Tibial artery (tissue), 4 donors: ENCODE data around the gene ID3.

Experiments used
- DNase-seq, 2 donors: peaks; one replicate each; pipeline ENCODE4 v3.0.0-alpha.2; 2019
- H3K27ac ChIP-seq, 2 donors: fragments of 200-600 bp; sonication (generic) in 1 of 2; 1 replicate in 1 of 2; 2 replicates in 1 of 2; pipeline ENCODE4 v1.5.1; 2018 to 2019; ENCODE audit warnings: mild to moderate bottlenecking in 1 of 2
- H3K27me3 ChIP-seq, 2 donors: fragments of 200-600 bp; sonication (generic) in 1 of 2; one replicate each; pipeline versions ENCODE4 v1.5.1 to v1.6.0; 2016 to 2019
- H3K36me3 ChIP-seq, 3 donors: fragments of 200-600 bp; sonication (generic) in 2 of 3; one replicate each; pipeline ENCODE4 v1.5.1; 2016 to 2019; ENCODE audit warnings: mild to moderate bottlenecking in 2 of 3
- H3K4me1 ChIP-seq, 4 donors: fragments of 200-600 bp; sonication (generic) in 2 of 4; 1 replicate in 3 of 4; 2 replicates in 1 of 4; pipeline ENCODE4 v1.5.1; 2016 to 2019
- H3K4me3 ChIP-seq, 2 donors: fragments of 200-600 bp; sonication (generic) in 1 of 2; 1 replicate in 1 of 2; 2 replicates in 1 of 2; pipeline ENCODE4 v1.5.1; 2018 to 2019; ENCODE audit warnings: mild to moderate bottlenecking in 2 of 2
- H3K9me3 ChIP-seq, 3 donors: fragments of 200-600 bp; sonication (generic) in 1 of 3; one replicate each; pipeline ENCODE4 v1.5.1; 2016 to 2019
- intact Hi-C: fragments of 100-400 bp; cut with DNase I; formaldehyde crosslinking; loops from one replicate; pipeline ENCODE4 v1.15.0; 2023; ENCODE audit warnings: low total_unique reads
- TF ChIP-seq, protein P1 (sequence below), 2 experiments: fragments of 200-600 bp in 1 of 2; fragments of 450-650 bp in 1 of 2; IDR thresholded peaks; one replicate each; pipeline ENCODE4 v1.5.1; 2017 to 2019; ENCODE audit warnings: antibody characterized with exemption in 2 of 2, mild to moderate bottlenecking in 1 of 2, moderate library complexity in 1 of 2

The ID3 gene

DNA sequence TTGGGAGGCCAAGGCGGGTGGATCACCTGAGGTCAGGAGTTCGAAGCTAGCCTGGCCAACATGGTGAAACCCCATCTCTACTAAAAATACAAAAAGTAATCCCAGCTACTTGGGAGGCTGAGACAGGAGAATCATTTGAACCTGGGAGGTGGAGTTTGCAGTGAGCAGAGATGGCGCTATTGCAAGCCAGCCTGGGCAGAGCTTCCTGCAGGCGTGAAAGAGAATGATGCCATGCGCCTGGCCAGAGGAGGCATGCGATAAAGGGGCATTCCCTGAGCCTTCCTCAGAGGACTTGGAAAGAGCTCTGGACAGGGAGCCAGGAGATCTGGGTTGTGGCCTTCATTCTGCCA is 31.4 kb downstream of the ID3 start:
- H3K27ac ChIP-seq, result no peak overlapping the region

DNA sequence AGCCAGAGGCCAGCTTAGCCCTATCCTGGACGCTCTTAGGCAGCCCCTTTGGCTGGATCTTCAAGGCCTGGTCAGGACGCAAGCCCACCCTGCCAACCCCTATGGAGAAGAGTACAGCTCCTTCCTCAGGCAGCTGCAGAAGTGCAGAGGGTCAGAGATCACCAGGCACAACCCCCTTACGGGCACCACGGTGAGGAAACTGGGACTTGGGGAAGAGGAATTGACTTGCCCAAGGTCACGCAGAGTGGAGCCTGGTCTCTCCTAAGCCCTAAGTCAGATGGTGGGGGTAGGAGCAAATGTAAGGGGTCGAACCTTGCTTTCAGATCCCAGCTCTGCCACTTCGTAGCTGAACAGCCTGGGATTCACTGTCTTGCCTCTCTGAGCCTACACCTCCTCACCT is 31.9 kb downstream of the ID3 start:
- peaks cover 0 to 41% of the 10 kb centered on the region in 2 donors for H3K27me3 ChIP-seq
- no peaks in the 10 kb centered on the region for H3K36me3 ChIP-seq
- H3K9me3 ChIP-seq, result no peaks in the 10 kb centered on the region
- TF ChIP-seq, protein P1, sequence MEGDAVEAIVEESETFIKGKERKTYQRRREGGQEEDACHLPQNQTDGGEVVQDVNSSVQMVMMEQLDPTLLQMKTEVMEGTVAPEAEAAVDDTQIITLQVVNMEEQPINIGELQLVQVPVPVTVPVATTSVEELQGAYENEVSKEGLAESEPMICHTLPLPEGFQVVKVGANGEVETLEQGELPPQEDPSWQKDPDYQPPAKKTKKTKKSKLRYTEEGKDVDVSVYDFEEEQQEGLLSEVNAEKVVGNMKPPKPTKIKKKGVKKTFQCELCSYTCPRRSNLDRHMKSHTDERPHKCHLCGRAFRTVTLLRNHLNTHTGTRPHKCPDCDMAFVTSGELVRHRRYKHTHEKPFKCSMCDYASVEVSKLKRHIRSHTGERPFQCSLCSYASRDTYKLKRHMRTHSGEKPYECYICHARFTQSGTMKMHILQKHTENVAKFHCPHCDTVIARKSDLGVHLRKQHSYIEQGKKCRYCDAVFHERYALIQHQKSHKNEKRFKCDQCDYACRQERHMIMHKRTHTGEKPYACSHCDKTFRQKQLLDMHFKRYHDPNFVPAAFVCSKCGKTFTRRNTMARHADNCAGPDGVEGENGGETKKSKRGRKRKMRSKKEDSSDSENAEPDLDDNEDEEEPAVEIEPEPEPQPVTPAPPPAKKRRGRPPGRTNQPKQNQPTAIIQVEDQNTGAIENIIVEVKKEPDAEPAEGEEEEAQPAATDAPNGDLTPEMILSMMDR (IDR thresholded peaks at IDR 0.05), result no peak
- no peak for DNase-seq
- no peak overlapping the region for H3K27ac ChIP-seq
- H3K4me1 ChIP-seq, result peaks cover 0 to 35% (median 21%) of the 10 kb centered on the region in 4 donors
- intact Hi-C loops, result no loop called here
- H3K4me3 ChIP-seq, result no peak overlapping the region

More for the DNA sequence above, 31.4 kb downstream of the ID3 start:
- Histone ChIP-seq H3K4me1 (peaks cover 0 to 35% (median 21%) of the 10 kb centered on the region in 4 donors), H3K4me3 (no peak overlapping the region), H3K9me3 (no peaks in the 10 kb centered on the region), H3K27me3 (peaks cover 0 to 41% of the 10 kb centered on the region in 2 donors), H3K36me3 (no peaks in the 10 kb centered on the region)
- DNase-seq, result no peak
- intact Hi-C loops, result no loop called here
- TF ChIP-seq, protein P1 (IDR thresholded peaks at IDR 0.05), result no peak

DNA sequence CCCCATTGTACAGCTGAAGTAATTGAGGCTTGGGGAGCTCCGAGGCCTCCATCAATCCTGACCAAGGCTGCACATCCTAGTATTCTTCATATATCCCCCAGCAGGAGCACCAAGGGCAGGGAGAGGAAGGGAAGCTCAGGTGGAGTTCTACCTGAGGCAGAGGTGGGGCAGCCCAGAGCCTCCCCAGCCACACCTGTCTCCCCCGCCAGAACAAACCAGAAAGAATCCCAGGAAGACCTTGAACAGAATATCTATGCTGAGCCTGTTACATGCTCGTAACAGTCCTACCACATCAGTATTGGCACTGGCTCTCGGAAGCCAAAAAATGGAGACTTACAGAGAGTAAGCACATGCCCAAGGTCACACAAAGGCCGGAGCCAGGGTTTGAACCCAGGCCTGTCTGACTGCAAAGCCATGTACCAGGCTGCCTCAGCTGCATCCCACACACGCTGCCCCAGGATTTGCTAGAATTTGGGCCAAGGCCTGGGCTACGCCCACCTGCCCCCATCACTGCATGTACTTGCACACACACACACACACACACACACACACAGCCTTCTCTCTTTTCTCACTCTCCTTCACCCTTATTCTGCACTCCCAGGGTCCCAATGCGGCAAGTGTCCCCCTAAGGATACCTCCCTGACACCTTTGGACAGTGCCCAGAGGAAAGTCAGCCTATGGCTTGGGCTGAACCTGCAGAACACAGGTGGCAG is 32.8 kb downstream of the ID3 start:
- intact Hi-C loops, result no loop called here
- Histone ChIP-seq H3K27me3 (peaks cover 0 to 41% of the 10 kb centered on the region in 2 donors), H3K27ac (no peak overlapping the region), H3K4me1 (peaks cover 0 to 27% (median 17%) of the 10 kb centered on the region in 4 donors), H3K9me3 (no peaks in the 10 kb centered on the region), H3K4me3 (no peak overlapping the region), H3K36me3 (no peaks in the 10 kb centered on the region)
- TF ChIP-seq, protein P1 (IDR thresholded peaks at IDR 0.05), result no peak
- no peak for DNase-seq

DNA sequence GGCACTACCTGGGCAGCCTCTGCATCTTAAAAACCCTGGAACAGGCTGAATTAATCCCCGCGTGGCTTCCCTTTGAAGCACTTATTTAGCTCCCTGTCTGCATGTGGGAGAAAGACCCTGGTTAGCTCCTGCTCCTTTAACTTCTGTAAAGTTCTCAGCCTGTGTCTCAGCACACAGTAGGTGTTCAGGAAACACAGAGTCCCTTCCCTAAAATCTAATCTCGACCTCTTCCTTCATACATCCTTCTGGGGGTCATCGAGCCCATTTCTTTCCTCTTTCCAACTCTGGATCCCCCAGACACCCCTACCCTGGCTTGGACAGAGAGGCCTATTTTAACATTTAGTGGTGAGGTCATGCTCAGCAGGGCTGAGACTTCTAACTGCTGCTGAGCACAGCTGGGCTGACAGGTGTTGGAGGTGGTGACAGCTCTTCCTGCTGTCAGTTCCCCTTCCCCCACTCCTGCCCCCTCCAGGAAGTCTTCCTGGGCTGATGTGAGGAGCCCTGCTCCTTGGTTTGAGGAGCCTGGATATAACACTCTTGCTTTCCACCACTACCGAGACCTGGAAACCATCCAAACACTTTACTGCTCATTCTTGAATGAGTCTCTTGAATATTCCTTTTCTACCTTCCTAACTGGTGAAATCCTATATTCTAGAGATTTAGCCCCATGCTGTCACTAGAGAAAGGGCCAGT is 33.6 kb downstream of the ID3 start:
- intact Hi-C loops, result no loop called here
- Histone ChIP-seq H3K27me3 (peaks cover 0 to 41% of the 10 kb centered on the region in 2 donors), H3K4me1 (peaks cover 0 to 22% (median 11%) of the 10 kb centered on the region in 4 donors), H3K36me3 (no peaks in the 10 kb centered on the region), H3K27ac (no peak overlapping the region), H3K4me3 (no peak overlapping the region), H3K9me3 (no peaks in the 10 kb centered on the region)
- TF ChIP-seq, protein P1 (IDR thresholded peaks at IDR 0.05), result no peak
- DNase-seq, result no peak

DNA sequence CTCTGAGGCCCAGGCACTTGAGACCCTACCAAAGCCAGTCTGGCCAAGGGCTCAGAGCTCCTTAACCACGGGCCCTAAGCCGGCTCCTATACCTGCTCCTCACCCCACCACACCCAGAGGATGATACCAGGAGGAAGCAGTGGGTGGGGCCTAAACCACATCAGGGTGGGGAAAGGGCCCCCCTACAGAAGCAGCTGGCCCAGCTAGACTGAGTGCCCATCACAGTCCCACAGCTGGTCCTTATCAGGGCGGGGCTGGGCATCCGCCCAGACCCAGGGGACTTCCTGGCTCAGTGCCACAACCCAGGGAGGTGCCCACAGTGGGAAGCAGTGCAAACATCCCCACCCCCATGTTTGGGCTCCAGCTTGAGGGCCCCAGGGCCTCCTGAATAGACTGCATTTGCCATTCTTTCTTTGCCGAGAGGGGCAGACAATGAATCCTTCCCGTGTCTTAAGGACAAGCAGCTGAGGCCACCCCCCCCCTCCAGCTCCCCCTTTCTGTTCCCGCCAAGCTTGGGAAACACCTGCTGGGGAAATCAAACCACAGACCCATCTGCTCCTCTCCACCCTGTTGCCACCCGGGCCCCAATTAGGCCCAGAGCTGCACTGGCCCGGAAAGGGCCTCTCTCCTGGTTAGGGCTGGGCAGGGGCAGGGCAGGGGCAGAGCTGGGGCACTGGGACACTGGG is 34.4 kb downstream of the ID3 start:
- TF ChIP-seq, protein P1 (IDR thresholded peaks at IDR 0.05), result no peak
- peaks cover 0 to 41% of the 10 kb centered on the region in 2 donors for H3K27me3 ChIP-seq
- intact Hi-C loops, result no loop called here
- no peak overlapping the region for H3K4me3 ChIP-seq
- H3K9me3 ChIP-seq, result no peaks in the 10 kb centered on the region
- DNase-seq, result no peak
- no peaks in the 10 kb centered on the region for H3K36me3 ChIP-seq
- peaks cover 0 to 14% (median 4%) of the 10 kb centered on the region in 4 donors for H3K4me1 ChIP-seq
- H3K27ac ChIP-seq, result no peak overlapping the region
